NCI-H2081 treated with DMSO at 0.1 percent for 48 hours (cell line): ENCODE data around the gene TMEM178B.
"Not testable (repeated sequence)": the region's sequence is repeated elsewhere in the genome, so short reads cannot be mapped to it uniquely, and the experiment has no call there.

Source experiments
- DNase-seq: peaks from one replicate; lab custom pipeline; 2025; lab: John Stamatoyannopoulos, UW

Gene TMEM178B

GRCh38 chr7:141074162-141074991, 513 bp downstream of the TMEM178B start:
- no peak for DNase-seq

GRCh38 chr7:141074997-141075396, 1.1 kb downstream of the TMEM178B start:
- DNase-seq, result no peak

- DNase-seq, result no peak
These were observed 2.5 kb downstream of the TMEM178B start for GRCh38 chr7:141076377-141076776.

- DNase-seq, result no peak
These were observed 5.4 kb downstream of the TMEM178B start for GRCh38 chr7:141079219-141079618.

GRCh38 chr7:141089490-141089889, 15.6 kb downstream of the TMEM178B start:
- not testable (repeated sequence) for DNase-seq

- no peak for DNase-seq
These were observed 20.6 kb downstream of the TMEM178B start for GRCh38 chr7:141094336-141095070.

- no peak for DNase-seq
These were observed 23.6 kb downstream of the TMEM178B start for GRCh38 chr7:141097430-141097829.

- peak; percentile 14 for DNase-seq
These were observed 28.6 kb downstream of the TMEM178B start for GRCh38 chr7:141102436-141102835.

- no peak for DNase-seq
These were observed 30.1 kb downstream of the TMEM178B start for GRCh38 chr7:141103847-141104429.

- DNase-seq, result no peak
These were observed 39.3 kb downstream of the TMEM178B start for GRCh38 chr7:141113131-141113530.

- DNase-seq, result no peak
These were observed 40.3 kb downstream of the TMEM178B start for GRCh38 chr7:141114029-141114664.

- DNase-seq, result peak; percentile 98
These were observed 42.1 kb downstream of the TMEM178B start for GRCh38 chr7:141115965-141116364.

GRCh38 chr7:141116661-141117060, 42.8 kb downstream of the TMEM178B start:
- not testable (repeated sequence) for DNase-seq

- no peak for DNase-seq
These were observed 44.9 kb downstream of the TMEM178B start for GRCh38 chr7:141118767-141119166.

GRCh38 chr7:141119187-141119586, 45.3 kb downstream of the TMEM178B start:
- DNase-seq, result no peak

GRCh38 chr7:141122736-141123135, 48.9 kb downstream of the TMEM178B start:
- DNase-seq, result no peak

GRCh38 chr7:141123522-141123921, 49.7 kb downstream of the TMEM178B start:
- no peak for DNase-seq

- no peak for DNase-seq
These were observed 52.2 kb downstream of the TMEM178B start for GRCh38 chr7:141126107-141126506.

- no peak for DNase-seq
These were observed 54.6 kb downstream of the TMEM178B start for GRCh38 chr7:141128506-141128905.

- DNase-seq, result no peak
These were observed 55.1 kb downstream of the TMEM178B start for GRCh38 chr7:141128931-141129330.

GRCh38 chr7:141132671-141133070, 58.8 kb downstream of the TMEM178B start:
- DNase-seq, result no peak

GRCh38 chr7:141133646-141134045, 59.8 kb downstream of the TMEM178B start:
- no peak for DNase-seq
